Vagina (tissue), 2 donors: ENCODE data around the gene ATP8A2.

Experiments used
- POLR2A ChIP-seq, 2 donors: fragments of 450-650 bp; IDR thresholded peaks; one replicate each; pipeline ENCODE4 v1.6.1; 2017; ENCODE audit warnings: antibody characterized with exemption in 2 of 2, mild to moderate bottlenecking in 2 of 2, moderate library complexity in 2 of 2
- POLR2AphosphoS5 ChIP-seq, 2 donors: sonication (generic); formaldehyde crosslinking; IDR thresholded peaks; one replicate each; pipeline ENCODE4 v1.9.0; 2017; ENCODE audit warnings: antibody characterized with exemption in 2 of 2, mild to moderate bottlenecking in 2 of 2, low read depth in 1 of 2; ENCODE audit not compliant: insufficient read depth in 1 of 2
- TF ChIP-seq, protein P1 (sequence below), 3 experiments: fragments of 450-650 bp in 2 of 3; fragments of 200-600 bp in 1 of 3; sonication (generic) in 1 of 3; IDR thresholded peaks; one replicate each; pipeline ENCODE4 v1.5.1; 2017 to 2019; ENCODE audit warnings: antibody characterized with exemption in 3 of 3, mild to moderate bottlenecking in 2 of 3, moderate library complexity in 2 of 3

DNA sequence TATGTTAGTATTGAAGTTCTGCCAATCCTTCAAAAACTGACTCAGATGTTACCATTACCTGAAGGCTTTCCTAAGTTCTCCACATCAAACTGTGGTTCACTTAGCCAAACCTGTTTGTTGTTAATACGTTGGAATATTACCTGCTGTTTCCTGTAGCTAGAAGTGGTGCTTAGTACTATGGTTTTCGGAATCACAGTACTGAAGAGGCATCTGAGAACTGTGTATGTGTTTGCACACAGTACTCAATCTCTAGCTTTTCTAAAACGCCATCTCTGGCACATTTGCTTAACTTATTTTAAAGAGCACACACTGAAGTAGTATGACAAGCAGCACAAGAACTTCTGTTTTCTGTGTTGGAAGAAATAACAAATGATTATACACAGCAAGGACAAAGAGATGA is 431.9 kb downstream of the ATP8A2 start:
- TF ChIP-seq POLR2AphosphoS5 (IDR thresholded peaks at IDR 0.05; ENCODE audit: insufficient read depth in 1 of 2, low read depth in 1 of 2): no peak
- TF ChIP-seq, protein P1, sequence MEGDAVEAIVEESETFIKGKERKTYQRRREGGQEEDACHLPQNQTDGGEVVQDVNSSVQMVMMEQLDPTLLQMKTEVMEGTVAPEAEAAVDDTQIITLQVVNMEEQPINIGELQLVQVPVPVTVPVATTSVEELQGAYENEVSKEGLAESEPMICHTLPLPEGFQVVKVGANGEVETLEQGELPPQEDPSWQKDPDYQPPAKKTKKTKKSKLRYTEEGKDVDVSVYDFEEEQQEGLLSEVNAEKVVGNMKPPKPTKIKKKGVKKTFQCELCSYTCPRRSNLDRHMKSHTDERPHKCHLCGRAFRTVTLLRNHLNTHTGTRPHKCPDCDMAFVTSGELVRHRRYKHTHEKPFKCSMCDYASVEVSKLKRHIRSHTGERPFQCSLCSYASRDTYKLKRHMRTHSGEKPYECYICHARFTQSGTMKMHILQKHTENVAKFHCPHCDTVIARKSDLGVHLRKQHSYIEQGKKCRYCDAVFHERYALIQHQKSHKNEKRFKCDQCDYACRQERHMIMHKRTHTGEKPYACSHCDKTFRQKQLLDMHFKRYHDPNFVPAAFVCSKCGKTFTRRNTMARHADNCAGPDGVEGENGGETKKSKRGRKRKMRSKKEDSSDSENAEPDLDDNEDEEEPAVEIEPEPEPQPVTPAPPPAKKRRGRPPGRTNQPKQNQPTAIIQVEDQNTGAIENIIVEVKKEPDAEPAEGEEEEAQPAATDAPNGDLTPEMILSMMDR (IDR thresholded peaks at IDR 0.05): no peak
- no peak for TF ChIP-seq POLR2A (IDR thresholded peaks at IDR 0.05)
